Measurements from ENCODE around the gene ZNF547. TPM values are rescaled to one million over a fixed set of nuclear protein-coding genes. Genes with fewer than 3 reads are reported as not detected.
A peak's percentile ranks its signal among the peaks of the same experiment; 100 is the strongest.
"Not testable (repeated sequence)": the region's sequence is repeated elsewhere in the genome, so short reads cannot be mapped to it uniquely, and the experiment has no call there.

The ZNF547 gene
- total RNA-seq, 1 donor from 2014 or later = 3.0 TPM

- no peak for DNase-seq (ENCODE audit: low read depth)
These were observed 10.8 kb downstream of the ZNF547 start for GRCh38 chr19:57374179-57374578.

GRCh38 chr19:57374647-57375046, 11.3 kb downstream of the ZNF547 start:
- not testable (repeated sequence) for DNase-seq (ENCODE audit: low read depth)

GRCh38 chr19:57376151-57376550, 12.8 kb downstream of the ZNF547 start:
- DNase-seq (ENCODE audit: low read depth) = no peak

GRCh38 chr19:57377498-57378146, 14.3 kb downstream of the ZNF547 start:
- no peak for DNase-seq (ENCODE audit: low read depth)

DNA sequence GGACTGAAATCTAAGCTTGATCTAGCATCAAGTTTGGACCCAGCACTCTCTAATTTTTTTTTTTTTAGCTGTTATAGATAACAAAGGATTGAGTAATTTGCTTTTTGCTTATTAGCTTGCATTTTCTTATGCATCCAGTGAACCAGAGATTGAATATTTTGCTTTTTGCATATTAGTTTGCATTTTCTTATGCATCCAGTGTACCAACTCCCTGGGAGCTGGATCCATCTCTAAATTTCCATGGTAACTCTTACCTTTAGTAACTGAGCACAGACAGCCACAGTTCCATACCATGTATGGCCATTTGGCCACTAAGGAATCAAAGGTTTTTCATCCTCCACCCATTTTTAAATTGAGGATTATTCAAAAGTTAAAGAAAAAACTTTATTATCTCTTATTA, 17.6 kb downstream of the ZNF547 start:
- no peak for DNase-seq (ENCODE audit: low read depth)

- no peak for DNase-seq (ENCODE audit: low read depth)
These were observed 19.6 kb downstream of the ZNF547 start for GRCh38 chr19:57382806-57383488.

DNA sequence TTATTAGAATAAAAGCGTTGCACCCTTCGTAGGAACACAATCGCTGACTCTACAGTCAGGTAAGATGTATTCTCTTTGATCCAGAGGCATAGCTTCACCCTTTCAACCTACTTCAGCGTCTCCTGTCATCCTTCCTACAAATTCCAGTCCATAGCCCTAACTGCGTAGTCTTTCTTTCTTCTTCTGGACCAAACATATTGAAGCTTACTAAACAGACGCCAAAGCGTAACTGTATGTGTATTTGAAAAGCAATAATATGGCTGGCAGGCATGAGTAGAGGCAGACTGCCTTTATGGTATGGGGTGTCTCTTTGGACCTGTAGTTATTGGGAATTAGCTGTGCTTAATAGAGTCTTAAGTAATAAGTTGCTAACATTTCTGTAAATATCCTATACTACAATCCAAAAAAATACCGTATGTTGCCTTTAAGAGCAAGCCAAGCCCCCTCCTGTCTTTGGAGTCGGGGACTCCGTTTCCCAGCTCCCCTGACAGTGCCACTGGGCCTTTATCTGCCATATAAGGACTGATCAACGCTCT, 25.9 kb downstream of the ZNF547 start:
- DNase-seq (ENCODE audit: low read depth) = no peak

- peak; percentile 99 for DNase-seq (ENCODE audit: low read depth)
These were observed 26.6 kb downstream of the ZNF547 start, which contains the start of gene ZNF548 for GRCh38 chr19:57389730-57390598. ZNF548 (plus strand) TSS chr19:57389854; CDS start chr19:57390100, 246 bp downstream.

- DNase-seq (ENCODE audit: low read depth) = no peak
These were observed 32.4 kb downstream of the ZNF547 start for GRCh38 chr19:57395710-57396109.

DNA sequence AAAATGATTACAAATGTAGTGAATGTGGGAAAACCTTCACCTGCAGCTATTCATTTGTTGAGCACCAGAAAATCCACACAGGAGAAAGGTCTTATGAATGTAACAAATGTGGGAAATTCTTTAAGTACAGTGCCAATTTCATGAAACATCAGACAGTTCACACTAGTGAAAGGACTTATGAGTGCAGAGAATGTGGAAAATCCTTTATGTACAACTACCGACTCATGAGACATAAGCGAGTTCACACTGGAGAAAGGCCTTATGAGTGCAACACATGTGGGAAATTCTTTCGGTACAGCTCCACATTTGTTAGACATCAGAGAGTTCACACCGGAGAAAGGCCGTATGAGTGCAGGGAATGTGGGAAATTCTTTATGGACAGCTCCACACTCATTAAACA, 35.5 kb downstream of the ZNF547 start:
- no peak for DNase-seq (ENCODE audit: low read depth)

DNA sequence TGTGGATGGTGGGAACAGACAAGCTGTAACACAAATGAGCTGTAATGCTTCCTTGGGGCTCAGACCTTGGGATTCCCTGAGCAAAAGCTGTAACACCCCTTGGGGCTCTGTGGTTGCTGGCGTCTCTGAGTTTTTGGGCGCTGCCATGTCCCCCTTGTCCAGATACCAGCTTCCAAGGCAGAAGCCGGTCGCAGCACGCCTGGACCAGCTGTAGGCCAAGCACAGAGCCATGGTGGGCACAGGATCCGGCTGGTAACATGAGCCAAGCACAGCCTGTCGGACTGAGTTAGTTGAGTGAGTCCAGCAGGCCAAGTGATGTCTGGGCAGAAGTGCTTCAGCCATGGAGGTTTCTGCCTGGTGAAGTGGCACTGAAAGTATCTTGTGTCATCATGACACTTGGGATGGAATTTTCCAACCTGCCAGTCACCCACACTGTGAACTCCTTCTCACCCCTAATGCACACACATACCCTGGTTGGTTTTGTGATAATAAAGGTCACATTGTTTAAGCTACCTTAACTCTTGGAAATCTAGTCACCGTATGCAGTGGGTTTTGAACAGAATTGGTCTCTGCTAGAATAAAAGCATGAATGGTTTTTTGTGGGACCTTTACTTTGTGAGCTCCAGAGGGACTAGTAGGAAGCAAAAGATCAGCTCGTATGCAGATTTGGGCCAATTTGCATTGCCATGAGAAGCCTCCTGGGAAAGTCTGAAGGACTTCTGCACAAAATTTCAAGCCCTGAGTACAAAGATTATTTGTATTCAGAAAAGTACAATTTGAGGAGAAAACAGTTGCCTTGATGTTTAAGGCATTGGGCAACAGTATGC, 40.6 kb downstream of the ZNF547 start:
- DNase-seq (ENCODE audit: low read depth) = no peak

GRCh38 chr19:57406516-57407123, 43.3 kb downstream of the ZNF547 start:
- DNase-seq (ENCODE audit: low read depth) = peak; percentile 57

- peak; percentile 95 for DNase-seq (ENCODE audit: low read depth)
These were observed 47.7 kb downstream of the ZNF547 start, which contains the start of gene ZNF17 for GRCh38 chr19:57410877-57411671. ZNF17 (plus strand) TSS chr19:57411161; CDS start chr19:57413616, 2,455 bp downstream.

- no peak for DNase-seq (ENCODE audit: low read depth)
These were observed 56.1 kb downstream of the ZNF547 start for GRCh38 chr19:57419439-57419838.

- DNase-seq (ENCODE audit: low read depth) = no peak
These were observed 57.7 kb downstream of the ZNF547 start for GRCh38 chr19:57421037-57421436.
